Heart left ventricle (tissue), 16 donors: ENCODE measurements around the gene MOSPD3. TPM values are rescaled to one million over a fixed set of nuclear protein-coding genes. Genes with fewer than 3 reads are reported as not detected.

ENCODE experiments used
- ATAC-seq, 4 donors: fragments of 200-7000 bp; cut with Tn5 transposase; one replicate each; pipeline ENCODE4 v1.9.1; 2020 to 2022; ENCODE audit warnings: moderate library complexity in 4 of 4, mild to moderate bottlenecking in 3 of 4, moderate number of reproducible peaks in 1 of 4
- DNase-seq, 5 donors: peaks; one replicate each; pipeline ENCODE4 v3.0.0-alpha.2; 2020
- H3K27ac ChIP-seq, 12 donors: fragments of 200-600 bp; sonication (generic) in 4 of 12; one replicate each; pipeline versions ENCODE4 v1.5.0 to v1.8.0; 2016 to 2022; ENCODE audit warnings: mild to moderate bottlenecking in 2 of 12
- H3K27me3 ChIP-seq, 9 donors: fragments of 200-600 bp; sonication (generic) in 2 of 9; one replicate each; pipeline versions ENCODE4 v1.5.1 to v1.8.0; 2016 to 2022; ENCODE audit warnings: mild to moderate bottlenecking in 3 of 9
- H3K36me3 ChIP-seq, 9 donors: fragments of 200-600 bp; sonication (generic) in 2 of 9; one replicate each; pipeline versions ENCODE4 v1.5.0 to v1.8.0; 2018 to 2022; ENCODE audit warnings: mild to moderate bottlenecking in 2 of 9
- H3K4me1 ChIP-seq, 12 donors: fragments of 200-600 bp; sonication (generic) in 4 of 12; one replicate each; pipeline versions ENCODE4 v1.5.0 to v1.8.0; 2016 to 2022; ENCODE audit warnings: mild to moderate bottlenecking in 3 of 12
- H3K4me3 ChIP-seq, 12 donors: fragments of 200-600 bp; sonication (generic) in 4 of 12; one replicate each; pipeline versions ENCODE4 v1.5.0 to v1.8.0; 2017 to 2022; ENCODE audit warnings: mild to moderate bottlenecking in 9 of 12, moderate library complexity in 4 of 12
- H3K9me3 ChIP-seq, 12 donors: fragments of 200-600 bp; sonication (generic) in 4 of 12; one replicate each; pipeline versions ENCODE4 v1.5.0 to v1.8.0; 2016 to 2022; ENCODE audit warnings: mild to moderate bottlenecking in 1 of 12
- CTCF ChIP-seq, 12 donors: fragments of 200-600 bp; sonication (generic) in 4 of 12; IDR thresholded peaks; one replicate each; pipeline versions ENCODE4 v1.5.0 to v1.8.0; 2018 to 2022; ENCODE audit warnings: antibody characterized with exemption in 12 of 12, mild to moderate bottlenecking in 5 of 12
- POLR2A ChIP-seq, 2 donors: fragments of 450-650 bp; IDR thresholded peaks; one replicate each; pipeline ENCODE4 v1.6.1; 2017; ENCODE audit warnings: antibody characterized with exemption in 2 of 2, mild to moderate bottlenecking in 2 of 2, moderate library complexity in 2 of 2
- WGBS, 4 donors: extraction: QIAGEN DNeasy Blood & Tissue Kit in 2 of 4; methylation state at CpG; one replicate each; pipeline versions ENCODE4 v1.1.5 to v1.1.7; 2013 to 2018; 5-methylcytosine and 5-hydroxymethylcytosine counted together
- intact Hi-C, 10 donors: fragments of 100-400 bp; cut with DNase I; formaldehyde crosslinking; loops; one replicate each; pipeline versions ENCODE4 v1.11.1 to v1.14.2; 2022
- polyA plus RNA-seq, 2 donors: library from polyadenylated mRNA; stranded (reverse); fragments of 200-250 nt; gene quantifications; one replicate each; pipeline ENCODE4 v1.2.3, GENCODE V29; 2013
- total RNA-seq, 9 donors: library from RNA; depleted of rRNA in 2 of 9; stranded (reverse); fragments of >200 nt in 2 of 9; fragmentation: NEBNext Ultra II Directional in 3 of 9; extraction: Animal tissue kit (Norgen Biotek cat#: 25700) in 3 of 9; gene quantifications; one replicate each; pipeline versions ENCODE4 v1.1.0 to v1.2.4, GENCODE V29; 2016 to 2023
- donor health status: ischemic (EF 13 %, LVEDD 7.1; RV severe dilation, severe dysfunction).
- donor health status: healthy with polysubstance abuse.
- donor health status: DM: no; HTN: yes; CAD: no.
- donor health status: DM: no; HTN: no; CAD: no.
- donor health status: ischemic (EF 25% LVEDD 6.9; RV normal size, moderate dysfunction).
- donor health status: ischemic (EF 25% LVEDD 5.7; RV mildly dilated, moderate dysfunction).
- donor health status: healthy.
- donor health status: DM: yes; HTN: yes; CAD: no.
- donor health status: ischemic (EF 35%, LVEDD 5.7; RV mildly dilated, moderate dysfunction).
- donor health status: nonischemic (EF 11% LVEDD 7.7; RV severe dilation, severe dysfunction).
- donor health status: DM: yes; HTN: yes; CAD: no.
- donor health status: PGD.
- donor health status: ischemic (EF 29% LVEDD 5.4; RV normal size, mild dysfunction).
- donor health status: nonischemic (EF 23%, LVEDD 6.1; RV moderate dilation, normal function).

Gene MOSPD3
- total and polyA plus RNA-seq, 11 donors = 6.7 to 13.8 (median 10.4) TPM

GRCh38 chr7:100583132-100584053 is 28.9 kb upstream of the MOSPD3 start:
- Histone ChIP-seq H3K4me1 (peaks cover 6 to 45% (median 35%) of the 10 kb centered on the region in 12 donors), H3K36me3 (peaks cover 2 to 45% (median 36%) of the 10 kb centered on the region in 9 donors), H3K4me3 (peak overlapping the region in 10 of 12 donors; percentile 18 to 100 (median 95)), H3K27me3 (no peaks in the 10 kb centered on the region), H3K27ac (peak overlapping the region; percentile 70 to 99 (median 96)), H3K9me3 (no peaks in the 10 kb centered on the region)
- TF ChIP-seq CTCF (IDR thresholded peaks at IDR 0.05) (no peak), POLR2A (IDR thresholded peaks at IDR 0.05) (no peak)
- 36 to 50% (median 49%) methylated on average over 21 to 23 of the region's 23 CpGs for WGBS, 4 donors
- peak; percentile 69 to 85 (median 72) for DNase-seq
- ATAC-seq = no peak
- intact Hi-C loops = loop anchor here in 4 of 10 donors (2.0 to 10.0 kb wide), 3 partner anchors 13 to 94 kb away; partner anchors contain the start of gene GNB2 (in 2 of the 4)

- Histone ChIP-seq H3K36me3 (peaks cover 0 to 38% (median 29%) of the 10 kb centered on the region in 9 donors), H3K27ac (peak overlapping the region; percentile 79 to 99 (median 96)), H3K9me3 (no peaks in the 10 kb centered on the region), H3K4me1 (peaks cover 6 to 45% (median 35%) of the 10 kb centered on the region in 12 donors), H3K27me3 (no peaks in the 10 kb centered on the region), H3K4me3 (peak overlapping the region in 10 of 12 donors; percentile 75 to 100 (median 96))
- intact Hi-C loops = loop anchor here in 4 of 10 donors (2.0 to 10.0 kb wide), 3 partner anchors 13 to 93 kb away; partner anchors contain the start of gene GNB2 (in 2 of the 4)
- DNase-seq = no peak
- TF ChIP-seq CTCF (IDR thresholded peaks at IDR 0.05) (no peak), POLR2A (IDR thresholded peaks at IDR 0.05) (no peak)
- ATAC-seq = no peak
- WGBS, 4 donors = 49 to 58% (median 53%) methylated on average over 15 of the region's 15 CpGs
These were observed 28.2 kb upstream of the MOSPD3 start for GRCh38 chr7:100584054-100584682.

GRCh38 chr7:100584683-100585510 is 27.4 kb upstream of the MOSPD3 start:
- H3K4me1 ChIP-seq = peaks cover 6 to 50% (median 37%) of the 10 kb centered on the region in 12 donors
- intact Hi-C loops = loop anchor here in 5 of 10 donors (2.0 to 10.0 kb wide), 4 partner anchors 14 to 107 kb away; partner anchors contain the start of genes GNB2 (in 2 of the 5) and GIGYF1 (in 1 of the 5)

More at GRCh38 chr7:100584683-100585510, 27.4 kb upstream of the MOSPD3 start:
- TF ChIP-seq POLR2A (IDR thresholded peaks at IDR 0.05) (peak in 1 of 2 donors; percentile 26), CTCF (IDR thresholded peaks at IDR 0.05) (no peak)
- Histone ChIP-seq H3K4me3 (peak overlapping the region; percentile 75 to 100 (median 96)), H3K36me3 (peaks cover 0 to 32% (median 24%) of the 10 kb centered on the region in 9 donors), H3K27ac (peak overlapping the region; percentile 79 to 99 (median 96)), H3K9me3 (no peaks in the 10 kb centered on the region), H3K27me3 (no peaks in the 10 kb centered on the region)
- peak in 4 of 5 donors; percentile 53 to 71 (median 65) for DNase-seq
- ATAC-seq = no peak
- WGBS, 4 donors = 7 to 10% (median 10%) methylated on average over 20 of the region's 20 CpGs
